ENCODE measurements around the gene UBQLN4.

UBQLN4 gene

GRCh38 chr1:156001021-156001661 lies 52.5 kb downstream of the UBQLN4 start:
- DNase-seq, result no peak
- H3K4me1 ChIP-seq, result peaks cover 4% of the 10 kb centered on the region
- H3K9me3 ChIP-seq, result no peaks in the 10 kb centered on the region
- H3K36me3 ChIP-seq, result no peaks in the 10 kb centered on the region
- TF ChIP-seq, protein P1, sequence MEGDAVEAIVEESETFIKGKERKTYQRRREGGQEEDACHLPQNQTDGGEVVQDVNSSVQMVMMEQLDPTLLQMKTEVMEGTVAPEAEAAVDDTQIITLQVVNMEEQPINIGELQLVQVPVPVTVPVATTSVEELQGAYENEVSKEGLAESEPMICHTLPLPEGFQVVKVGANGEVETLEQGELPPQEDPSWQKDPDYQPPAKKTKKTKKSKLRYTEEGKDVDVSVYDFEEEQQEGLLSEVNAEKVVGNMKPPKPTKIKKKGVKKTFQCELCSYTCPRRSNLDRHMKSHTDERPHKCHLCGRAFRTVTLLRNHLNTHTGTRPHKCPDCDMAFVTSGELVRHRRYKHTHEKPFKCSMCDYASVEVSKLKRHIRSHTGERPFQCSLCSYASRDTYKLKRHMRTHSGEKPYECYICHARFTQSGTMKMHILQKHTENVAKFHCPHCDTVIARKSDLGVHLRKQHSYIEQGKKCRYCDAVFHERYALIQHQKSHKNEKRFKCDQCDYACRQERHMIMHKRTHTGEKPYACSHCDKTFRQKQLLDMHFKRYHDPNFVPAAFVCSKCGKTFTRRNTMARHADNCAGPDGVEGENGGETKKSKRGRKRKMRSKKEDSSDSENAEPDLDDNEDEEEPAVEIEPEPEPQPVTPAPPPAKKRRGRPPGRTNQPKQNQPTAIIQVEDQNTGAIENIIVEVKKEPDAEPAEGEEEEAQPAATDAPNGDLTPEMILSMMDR (IDR thresholded peaks at IDR 0.05; ENCODE audit: low read depth, low read length), result no peak
- no peak overlapping the region for H3K4me3 ChIP-seq (ENCODE audit: low read depth, low read length)
- H3K27me3 ChIP-seq, result no peaks in the 10 kb centered on the region

DNA sequence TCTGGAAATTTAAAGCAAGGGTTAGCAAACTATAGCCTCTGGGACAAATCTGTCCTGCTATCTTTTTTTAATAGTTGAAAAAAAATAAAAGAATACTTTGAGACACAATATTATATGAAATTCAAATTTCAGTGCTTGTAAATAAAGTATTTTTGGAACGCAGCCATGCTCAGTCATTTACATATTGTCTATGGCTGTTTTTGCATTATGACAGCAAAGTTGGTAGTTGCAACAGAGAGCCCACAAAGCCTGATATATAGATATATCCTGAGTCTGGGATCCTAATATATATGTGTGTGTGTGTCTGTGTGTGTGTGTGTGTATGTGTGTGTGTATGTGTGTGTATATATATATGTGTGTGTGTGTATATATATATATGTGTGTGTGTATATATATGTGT lies 53.6 kb downstream of the UBQLN4 start:
- Histone ChIP-seq H3K36me3 (no peaks in the 10 kb centered on the region), H3K9me3 (no peaks in the 10 kb centered on the region), H3K27me3 (no peaks in the 10 kb centered on the region), H3K4me3 (ENCODE audit: low read depth, low read length) (no peak overlapping the region), H3K4me1 (peaks cover 4% of the 10 kb centered on the region)
- no peak for DNase-seq
- TF ChIP-seq, protein P1 (IDR thresholded peaks at IDR 0.05; ENCODE audit: low read depth, low read length), result no peak

GRCh38 chr1:155996166-155996565 lies 57.4 kb downstream of the UBQLN4 start:
- Histone ChIP-seq H3K9me3 (no peaks in the 10 kb centered on the region), H3K4me3 (ENCODE audit: low read depth, low read length) (no peak overlapping the region), H3K4me1 (no peaks in the 10 kb centered on the region), H3K27me3 (no peaks in the 10 kb centered on the region), H3K36me3 (no peaks in the 10 kb centered on the region)
- DNase-seq, result no peak
- TF ChIP-seq, protein P1 (IDR thresholded peaks at IDR 0.05; ENCODE audit: low read depth, low read length), result no peak

GRCh38 chr1:155993595-155993994 lies 60.0 kb downstream of the UBQLN4 start:
- no peaks in the 10 kb centered on the region for H3K36me3 ChIP-seq
- DNase-seq, result no peak
- no peaks in the 10 kb centered on the region for H3K9me3 ChIP-seq
- TF ChIP-seq, protein P1 (IDR thresholded peaks at IDR 0.05; ENCODE audit: low read depth, low read length), result no peak
- H3K4me3 ChIP-seq (ENCODE audit: low read depth, low read length), result no peak overlapping the region
- H3K27me3 ChIP-seq, result no peaks in the 10 kb centered on the region
- no peaks in the 10 kb centered on the region for H3K4me1 ChIP-seq

- Histone ChIP-seq H3K4me3 (ENCODE audit: low read depth, low read length) (no peak overlapping the region), H3K27me3 (no peaks in the 10 kb centered on the region), H3K9me3 (no peaks in the 10 kb centered on the region), H3K4me1 (no peaks in the 10 kb centered on the region), H3K36me3 (no peaks in the 10 kb centered on the region)
- DNase-seq, result no peak
- TF ChIP-seq, protein P1 (IDR thresholded peaks at IDR 0.05; ENCODE audit: low read depth, low read length), result no peak
Observed at GRCh38 chr1:155990005-155990739, 63.4 kb downstream of the UBQLN4 start.
